GM19324 (cell line): ENCODE data around the gene PDLIM7.

Experiments
- ATAC-seq: cut with Tn5 transposase; IDR thresholded peaks from one replicate; pipeline ENCODE4 v1.9.1; 2021; ENCODE audit warnings: mild to moderate bottlenecking, moderate library complexity; ENCODE audit not compliant: unreplicated experiment, low FRiP score

Gene PDLIM7

DNA sequence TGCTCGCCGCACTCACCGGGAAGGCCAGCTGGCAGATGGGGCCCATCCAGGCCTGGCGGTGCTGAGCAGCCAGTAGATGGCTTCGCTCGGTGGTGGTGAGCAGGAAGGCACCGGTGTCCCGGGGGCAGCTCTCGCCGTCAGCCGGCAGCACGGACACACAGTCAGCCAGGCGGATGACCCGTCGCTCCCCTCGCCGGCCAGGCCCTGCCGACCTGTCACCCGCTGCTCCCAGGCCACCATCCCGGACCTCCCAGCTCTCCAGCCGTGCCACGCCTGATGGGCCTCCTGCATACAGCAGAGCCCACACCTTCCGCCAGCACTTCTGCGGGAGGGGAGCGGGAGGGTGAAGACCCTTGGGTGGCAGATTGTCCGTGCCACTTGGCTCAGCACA, 10.8 kb upstream of the PDLIM7 start:
- ATAC-seq, result no peak

DNA sequence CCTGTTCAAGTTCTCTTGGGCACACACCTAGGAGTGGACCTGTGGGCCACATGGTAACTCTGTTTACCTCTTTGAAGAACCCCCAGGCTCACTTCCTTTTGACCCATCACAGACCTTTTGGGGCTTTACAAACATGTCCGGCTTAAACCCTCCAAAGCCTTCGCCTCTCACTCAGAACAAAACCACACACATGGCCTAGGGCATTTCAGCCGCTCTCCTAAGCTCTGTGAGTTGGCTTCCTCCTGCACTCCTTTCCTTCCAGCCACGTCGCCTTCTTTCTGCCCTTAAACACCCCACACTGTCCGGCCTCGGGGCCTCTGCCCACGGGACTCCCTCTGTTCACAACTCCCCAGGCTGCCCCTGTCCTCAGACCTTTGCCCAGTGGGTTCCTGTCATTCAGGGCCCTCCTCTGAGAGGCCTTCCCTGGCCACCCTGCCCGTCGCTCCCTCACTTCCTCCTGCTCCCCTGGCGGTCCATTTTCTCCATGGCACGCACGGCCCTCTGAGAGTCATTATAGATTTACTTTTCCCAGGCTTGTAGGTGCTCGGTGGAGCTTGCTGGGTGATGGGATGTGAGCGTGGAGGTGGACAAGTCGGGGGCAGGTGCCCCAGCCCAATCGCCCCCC, 10.3 kb upstream of the PDLIM7 start:
- ATAC-seq, result no peak

GRCh38 chr5:177507165-177507564, 9.8 kb upstream of the PDLIM7 start:
- ATAC-seq, result no peak

DNA sequence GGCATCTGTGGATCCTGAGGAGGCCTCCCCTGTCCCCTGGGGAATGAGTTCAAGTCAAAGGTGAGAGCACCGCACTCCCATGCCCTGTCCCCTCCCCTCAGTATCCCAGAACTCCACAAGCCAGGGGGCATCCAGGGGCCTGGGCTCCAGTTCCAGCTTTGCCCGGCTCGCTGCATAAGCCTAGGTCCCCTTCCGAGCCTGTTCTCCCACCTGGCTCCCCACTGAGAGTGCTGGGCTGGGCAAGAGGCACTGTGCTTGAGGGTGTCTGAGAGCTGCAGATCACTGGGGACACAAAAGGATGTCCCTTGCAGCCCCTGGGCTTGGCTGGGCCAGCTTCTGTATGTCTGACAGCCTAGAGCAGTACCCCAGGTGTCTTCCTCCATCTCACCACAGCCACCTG, 7.7 kb upstream of the PDLIM7 start:
- ATAC-seq, result no peak

- ATAC-seq, result no peak
These were observed 7.0 kb upstream of the PDLIM7 start for GRCh38 chr5:177504086-177505056.

DNA sequence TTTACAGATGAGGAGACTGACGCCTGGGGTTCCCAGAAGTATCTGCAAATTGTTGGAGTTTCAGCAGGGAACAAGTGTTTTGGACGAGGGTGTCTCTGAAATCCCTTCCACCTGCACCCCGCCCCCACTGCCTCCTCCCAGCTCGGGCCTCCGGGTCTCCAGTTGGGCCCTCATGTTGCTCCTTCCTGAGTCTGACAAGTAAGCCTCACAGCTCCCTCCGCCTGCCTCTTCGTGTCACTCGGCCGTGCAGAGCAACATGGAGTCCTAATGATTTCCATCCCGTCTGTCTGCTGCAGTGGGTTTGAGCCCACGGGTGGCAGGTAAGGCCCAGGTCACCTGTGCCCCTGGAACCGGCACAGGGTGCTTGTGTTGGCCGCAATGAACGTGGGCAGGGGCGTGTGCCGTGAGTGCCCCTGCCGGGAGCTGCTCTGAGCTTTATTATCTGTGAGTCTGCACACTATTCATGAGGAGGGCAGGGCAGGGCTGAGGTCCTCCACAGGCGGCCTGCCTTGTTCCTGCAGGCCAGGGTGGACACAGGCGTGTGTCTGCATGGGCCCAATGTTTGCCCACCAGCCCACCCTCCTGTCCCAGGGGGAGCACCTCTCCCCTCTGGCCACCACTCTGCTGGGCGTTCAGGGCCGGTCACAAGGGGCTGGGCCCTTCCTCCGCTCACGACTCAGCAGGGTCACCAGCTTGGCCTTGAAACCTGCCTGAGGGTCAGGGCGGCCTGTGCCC, 6.1 kb upstream of the PDLIM7 start:
- no peak for ATAC-seq

- no peak for ATAC-seq
These were observed 5.5 kb upstream of the PDLIM7 start for GRCh38 chr5:177502886-177503285.

GRCh38 chr5:177501874-177502678, 4.7 kb upstream of the PDLIM7 start:
- ATAC-seq, result no peak

GRCh38 chr5:177500685-177501522, 3.5 kb upstream of the PDLIM7 start:
- ATAC-seq, result no peak

DNA sequence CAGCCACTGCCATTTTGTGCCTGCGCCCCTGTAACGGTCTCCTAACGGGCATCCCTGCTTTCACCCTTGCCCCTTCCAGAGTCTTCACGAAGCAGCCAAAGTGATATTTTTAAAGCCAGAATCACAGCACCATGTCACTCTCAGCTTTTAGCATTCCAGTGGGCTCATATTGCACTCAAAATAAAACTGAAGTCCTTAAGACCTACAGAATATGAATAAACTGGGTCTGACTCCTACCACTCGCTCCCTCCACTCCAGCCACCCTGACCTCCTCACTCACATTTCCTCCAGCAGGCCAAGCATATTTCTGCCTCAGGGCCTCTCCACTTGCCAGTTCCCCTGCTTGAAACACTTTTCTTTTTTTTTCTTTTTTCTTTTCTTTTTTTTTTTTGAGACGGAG, 2.4 kb upstream of the PDLIM7 start:
- ATAC-seq, result no peak

GRCh38 chr5:177498013-177498787, 796 bp upstream of the PDLIM7 start:
- ATAC-seq, result no peak

GRCh38 chr5:177496727-177497291, 595 bp downstream of the PDLIM7 start:
- ATAC-seq, result no peak

DNA sequence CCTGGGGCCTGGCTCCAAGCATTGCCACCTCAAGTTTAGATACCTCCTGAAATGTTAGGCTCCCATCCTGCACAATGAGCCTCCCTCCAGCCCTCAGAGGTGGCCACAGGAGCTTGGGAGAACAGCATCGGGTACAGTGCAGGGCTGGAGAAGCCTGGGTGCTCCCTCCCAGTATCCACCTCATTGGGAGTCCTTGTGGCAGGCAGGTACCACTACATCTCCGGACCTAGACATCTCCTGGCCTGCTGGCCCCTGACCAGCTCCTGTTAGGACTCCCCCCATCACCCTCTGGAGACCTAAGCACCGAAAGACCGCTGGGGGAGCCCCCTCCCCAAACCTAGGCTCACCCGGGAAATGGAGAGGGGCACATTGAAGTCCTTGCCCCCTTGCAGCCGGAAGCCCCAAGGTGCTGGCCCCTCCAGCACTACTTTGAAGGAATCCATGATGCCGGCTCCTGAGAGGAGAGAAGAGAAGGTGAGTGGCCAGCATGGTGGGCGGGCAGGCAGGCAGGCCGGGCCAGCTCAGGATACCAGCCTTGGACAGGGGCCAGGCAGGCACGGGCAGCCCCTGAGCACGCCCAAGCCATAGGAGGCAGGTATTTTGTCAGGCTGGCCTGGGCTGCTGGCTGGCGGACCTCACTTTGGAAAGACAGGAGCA, 1.2 kb downstream of the PDLIM7 start:
- ATAC-seq, result no peak

DNA sequence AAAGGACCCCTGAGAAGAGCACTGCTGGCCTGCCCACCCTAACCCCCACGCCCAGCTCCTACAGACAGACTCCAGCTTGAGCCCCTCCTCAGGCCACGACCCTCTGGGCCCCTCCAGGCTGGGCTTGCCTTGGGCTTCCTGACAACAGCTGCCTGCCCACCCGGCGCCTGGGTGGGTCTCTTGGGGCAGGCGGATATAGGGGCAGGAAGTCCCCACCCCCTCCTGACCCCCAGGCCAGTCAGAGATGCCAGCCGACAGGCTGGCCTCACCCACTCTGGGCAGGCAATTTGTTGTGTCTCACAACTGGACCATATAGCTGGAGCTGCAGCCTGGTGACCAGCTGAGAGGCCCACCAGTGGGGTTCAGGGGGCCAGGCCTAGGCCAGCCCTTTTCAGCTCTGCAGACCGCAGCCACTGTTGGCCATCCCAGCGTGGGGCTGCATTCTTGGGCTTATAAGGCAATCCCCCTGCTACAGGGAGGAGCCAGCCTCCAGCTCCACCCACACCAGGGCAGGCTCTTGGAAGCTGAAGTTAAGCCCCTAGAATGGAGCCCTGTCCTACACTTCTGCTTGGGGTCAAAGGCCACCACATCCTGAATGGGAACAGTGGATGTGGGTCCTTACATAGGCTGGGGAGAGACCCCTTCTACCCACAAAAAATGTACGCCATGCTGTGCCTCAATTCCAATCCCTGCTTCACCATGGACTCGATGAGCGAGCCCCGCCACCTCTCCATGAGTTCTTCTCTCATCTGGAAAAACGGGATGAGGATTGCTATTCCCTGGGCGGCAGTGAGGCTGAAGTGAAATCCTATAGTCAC, 2.0 kb downstream of the PDLIM7 start:
- no peak for ATAC-seq

GRCh38 chr5:177494346-177495195, 2.8 kb downstream of the PDLIM7 start:
- no peak for ATAC-seq

- ATAC-seq, result no peak
These were observed 3.5 kb downstream of the PDLIM7 start for GRCh38 chr5:177493795-177494345.
